K562 (cell line): ENCODE data around the gene ZNF440. TPM values are rescaled to one million over a fixed set of nuclear protein-coding genes. Genes with fewer than 3 reads are reported as not detected.

Experiments
- ESRRA ChIP-seq: fragments of 450-650 bp; IDR thresholded peaks from 2 replicates; pipeline ENCODE4 v1.6.1; 2014; ENCODE audit warnings: low read depth, mild to moderate bottlenecking, moderate library complexity, borderline replicate concordance
- FOS ChIP-seq: IDR thresholded peaks from 3 replicates; pipeline ENCODE4 v1.6.1; 2011; ENCODE audit not compliant: insufficient read length; ENCODE audit errors: extremely low read depth
- GABPB1 ChIP-seq: sonication (generic); formaldehyde crosslinking; IDR thresholded peaks from 2 replicates; pipeline ENCODE4 v1.8.0; 2022; ENCODE audit warnings: mild to moderate bottlenecking, missing genetic modification reagents
- MAZ ChIP-seq, 2 experiments: fragments of 450-650 bp in 1 of 2; sonication (generic) in 1 of 2; formaldehyde crosslinking; IDR thresholded peaks in 1 of 2; conservative IDR thresholded peaks in 1 of 2; 2 replicates each; pipeline versions ENCODE4 v1.4.0 to v1.5.0; 2020; ENCODE audit warnings: mild to moderate bottlenecking in 1 of 2, missing genetic modification reagents in 1 of 2
- SMAD2 ChIP-seq: fragments of 150-350 bp; IDR thresholded peaks from 2 replicates; pipeline ENCODE4 v1.6.1; 2014; ENCODE audit warnings: low read depth, mild to moderate bottlenecking, low read length
- TAF1 ChIP-seq: IDR thresholded peaks from 2 replicates; pipeline ENCODE4 v1.6.1; 2011; ENCODE audit warnings: mild to moderate bottlenecking, low read length, moderate library complexity; ENCODE audit not compliant: insufficient read depth, control insufficient read depth, severe bottlenecking; ENCODE audit errors: extremely low read depth
- ZBED1 ChIP-seq: IDR thresholded peaks from 2 replicates; pipeline ENCODE4 v1.6.1; 2014
- ZKSCAN1 ChIP-seq: fragments of 150-350 bp; IDR thresholded peaks from 2 replicates; pipeline ENCODE4 v1.6.1; 2016; ENCODE audit warnings: low read depth, low read length
- ZNF436 ChIP-seq: fragments of 250-450, 450-650 bp; sonication (Bioruptor Pico); formaldehyde crosslinking; IDR thresholded peaks from 2 replicates; pipeline ENCODE4 v1.7.0; 2020; ENCODE audit warnings: mild to moderate bottlenecking
- ZNF75A ChIP-seq: fragments of 450-650 bp; formaldehyde crosslinking; IDR thresholded peaks from 2 replicates; pipeline ENCODE4 v1.4.0; 2020; ENCODE audit warnings: mild to moderate bottlenecking
- polyA plus RNA-seq, 8 experiments: library from polyadenylated mRNA; depleted of rRNA in 4 of 8; stranded (reverse) in 5 of 8; unstranded in 3 of 8; fragments of >200 nt; fragmentation: Nextera tagmentation in 2 of 8; fragmentation: Illumina TruSeq in 1 of 8; extraction: Ambion mirVana in 2 of 8; extraction: Trizol in 1 of 8; gene quantifications; 2 replicates each; pipeline versions ENCODE4 v1.2.1 to v1.2.3, GENCODE V29; 2011 to 2014; ENCODE audit warnings: inconsistent platforms in 1 of 8, missing spikeins in 1 of 8
- total RNA-seq, 7 experiments: library from RNA; depleted of rRNA in 6 of 7; stranded (reverse); fragments of >200 nt in 6 of 7; fragmentation: Illumina TruSeq in 2 of 7; extraction: Trizol in 2 of 7; gene quantifications; 2 replicates each; pipeline versions ENCODE4 v1.2.1 to v1.2.3, GENCODE V29; 2011 to 2021; ENCODE audit warnings: low replicate concordance in 1 of 7
- TF ChIP-seq, protein P1 (sequence below), 2 experiments: fragments of 450-650 bp; formaldehyde crosslinking in 1 of 2; IDR thresholded peaks; 2 replicates each; pipeline versions ENCODE4 v1.4.0 to v1.6.1; 2014 to 2020; ENCODE audit warnings: mild to moderate bottlenecking in 2 of 2, borderline replicate concordance in 1 of 2, low read depth in 1 of 2
- TF ChIP-seq, protein P2 (sequence below), 3 experiments: IDR thresholded peaks in 2 of 3; conservative IDR thresholded peaks in 1 of 3; 2 replicates each; pipeline ENCODE4 v1.5.1; 2011 to 2012; ENCODE audit warnings: low read length in 3 of 3, mild to moderate bottlenecking in 3 of 3, control low read depth in 2 of 3, improper control_type of control experiment in 1 of 3, inconsistent platforms in 1 of 3, low read depth in 1 of 3, mixed read lengths in 1 of 3, moderate library complexity in 1 of 3; ENCODE audit not compliant: insufficient read depth in 2 of 3

Gene ZNF440
- total and polyA plus RNA-seq, 9 of the 15 experiments (the other 6 are each of a cell fraction or from before 2014, with no cell fraction given) = 5.9 to 32.6 (median 13.4) TPM

DNA sequence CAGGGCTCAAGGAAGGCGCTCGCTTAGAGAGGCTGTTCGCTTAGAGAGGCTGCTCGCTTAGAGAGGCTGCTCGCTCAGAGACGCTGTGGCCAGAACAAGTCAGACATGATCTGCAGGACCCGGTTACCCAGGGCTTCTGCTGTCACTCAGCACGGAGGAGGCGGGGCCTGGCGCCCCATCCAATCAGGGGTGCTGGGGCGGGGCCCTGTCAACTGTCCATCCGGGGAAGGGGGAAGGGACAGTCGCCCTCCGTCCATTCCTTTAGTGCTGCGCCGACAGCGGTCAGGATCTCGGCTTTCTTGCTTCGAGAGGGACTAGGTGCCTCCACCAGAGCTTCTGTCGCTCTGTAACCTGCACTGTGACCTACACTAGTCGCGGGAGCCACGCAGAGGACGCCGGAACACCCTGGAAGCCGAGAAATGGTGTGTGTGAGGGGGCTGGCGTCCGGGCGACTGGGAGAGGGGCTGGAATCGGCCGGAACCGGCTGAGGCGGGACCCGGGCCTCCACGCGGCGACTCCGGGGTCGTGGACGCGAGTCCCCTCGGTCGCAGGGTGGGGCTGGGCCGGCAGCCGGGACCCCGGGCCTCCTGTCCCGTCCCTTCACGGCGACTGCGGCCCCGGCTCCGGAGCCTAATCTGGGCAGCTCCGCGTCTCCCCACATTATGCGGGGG lies at the start of gene ZNF440 (continued):
- TF ChIP-seq, protein P1, sequence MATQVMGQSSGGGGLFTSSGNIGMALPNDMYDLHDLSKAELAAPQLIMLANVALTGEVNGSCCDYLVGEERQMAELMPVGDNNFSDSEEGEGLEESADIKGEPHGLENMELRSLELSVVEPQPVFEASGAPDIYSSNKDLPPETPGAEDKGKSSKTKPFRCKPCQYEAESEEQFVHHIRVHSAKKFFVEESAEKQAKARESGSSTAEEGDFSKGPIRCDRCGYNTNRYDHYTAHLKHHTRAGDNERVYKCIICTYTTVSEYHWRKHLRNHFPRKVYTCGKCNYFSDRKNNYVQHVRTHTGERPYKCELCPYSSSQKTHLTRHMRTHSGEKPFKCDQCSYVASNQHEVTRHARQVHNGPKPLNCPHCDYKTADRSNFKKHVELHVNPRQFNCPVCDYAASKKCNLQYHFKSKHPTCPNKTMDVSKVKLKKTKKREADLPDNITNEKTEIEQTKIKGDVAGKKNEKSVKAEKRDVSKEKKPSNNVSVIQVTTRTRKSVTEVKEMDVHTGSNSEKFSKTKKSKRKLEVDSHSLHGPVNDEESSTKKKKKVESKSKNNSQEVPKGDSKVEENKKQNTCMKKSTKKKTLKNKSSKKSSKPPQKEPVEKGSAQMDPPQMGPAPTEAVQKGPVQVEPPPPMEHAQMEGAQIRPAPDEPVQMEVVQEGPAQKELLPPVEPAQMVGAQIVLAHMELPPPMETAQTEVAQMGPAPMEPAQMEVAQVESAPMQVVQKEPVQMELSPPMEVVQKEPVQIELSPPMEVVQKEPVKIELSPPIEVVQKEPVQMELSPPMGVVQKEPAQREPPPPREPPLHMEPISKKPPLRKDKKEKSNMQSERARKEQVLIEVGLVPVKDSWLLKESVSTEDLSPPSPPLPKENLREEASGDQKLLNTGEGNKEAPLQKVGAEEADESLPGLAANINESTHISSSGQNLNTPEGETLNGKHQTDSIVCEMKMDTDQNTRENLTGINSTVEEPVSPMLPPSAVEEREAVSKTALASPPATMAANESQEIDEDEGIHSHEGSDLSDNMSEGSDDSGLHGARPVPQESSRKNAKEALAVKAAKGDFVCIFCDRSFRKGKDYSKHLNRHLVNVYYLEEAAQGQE (IDR thresholded peaks at IDR 0.05; ENCODE audit: borderline replicate concordance) = peak; percentile 56
- TF ChIP-seq, protein P1 (CRISPR knock-in tag; IDR thresholded peaks at IDR 0.05; ENCODE audit: low read depth) = 0 out of 2 replicates have a peak, but pooled peaks have one; percentile 54
- TF ChIP-seq ZNF75A (CRISPR knock-in tag) (no peak), TAF1 (peak; percentile 94), ZBED1 (peak; percentile 69; the same call in 1 of the 2 replicates), FOS (peak; percentile 69), SMAD2 (no peak), ESRRA (0 out of 2 replicates have a peak, but pooled peaks have one; percentile 18), ZNF436 (CRISPR knock-in tag) (0 out of 2 replicates have a peak, but pooled peaks have one; percentile 12), GABPB1 (CRISPR knock-in tag) (peak; percentile 39), MAZ (CRISPR knock-in tag; conservative IDR thresholded peaks at IDR 0.05 in 1 of 2, IDR thresholded peaks at IDR 0.05 in 1 of 2) (peak; percentile 60 to 85), ZKSCAN1 (peak; percentile 50)
- TF ChIP-seq, protein P2, sequence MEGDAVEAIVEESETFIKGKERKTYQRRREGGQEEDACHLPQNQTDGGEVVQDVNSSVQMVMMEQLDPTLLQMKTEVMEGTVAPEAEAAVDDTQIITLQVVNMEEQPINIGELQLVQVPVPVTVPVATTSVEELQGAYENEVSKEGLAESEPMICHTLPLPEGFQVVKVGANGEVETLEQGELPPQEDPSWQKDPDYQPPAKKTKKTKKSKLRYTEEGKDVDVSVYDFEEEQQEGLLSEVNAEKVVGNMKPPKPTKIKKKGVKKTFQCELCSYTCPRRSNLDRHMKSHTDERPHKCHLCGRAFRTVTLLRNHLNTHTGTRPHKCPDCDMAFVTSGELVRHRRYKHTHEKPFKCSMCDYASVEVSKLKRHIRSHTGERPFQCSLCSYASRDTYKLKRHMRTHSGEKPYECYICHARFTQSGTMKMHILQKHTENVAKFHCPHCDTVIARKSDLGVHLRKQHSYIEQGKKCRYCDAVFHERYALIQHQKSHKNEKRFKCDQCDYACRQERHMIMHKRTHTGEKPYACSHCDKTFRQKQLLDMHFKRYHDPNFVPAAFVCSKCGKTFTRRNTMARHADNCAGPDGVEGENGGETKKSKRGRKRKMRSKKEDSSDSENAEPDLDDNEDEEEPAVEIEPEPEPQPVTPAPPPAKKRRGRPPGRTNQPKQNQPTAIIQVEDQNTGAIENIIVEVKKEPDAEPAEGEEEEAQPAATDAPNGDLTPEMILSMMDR (IDR thresholded peaks at IDR 0.05 in 2 of 3, conservative IDR thresholded peaks at IDR 0.05 in 1 of 3; ENCODE audit: insufficient read depth in 2 of 3, low read depth in 1 of 3, low read length in 3 of 3) = 0 out of 6 replicates have a peak, but pooled peaks of 1 of the 3 experiments have one; percentile 8
